ENCODE data around the gene PRKAG2. TPM values are rescaled to one million over a fixed set of nuclear protein-coding genes. Genes with fewer than 3 reads are reported as not detected.

Gene PRKAG2
- total RNA-seq, 3 donors from 2014 or later: 32.3 to 56.6 (median 34.4) TPM

DNA sequence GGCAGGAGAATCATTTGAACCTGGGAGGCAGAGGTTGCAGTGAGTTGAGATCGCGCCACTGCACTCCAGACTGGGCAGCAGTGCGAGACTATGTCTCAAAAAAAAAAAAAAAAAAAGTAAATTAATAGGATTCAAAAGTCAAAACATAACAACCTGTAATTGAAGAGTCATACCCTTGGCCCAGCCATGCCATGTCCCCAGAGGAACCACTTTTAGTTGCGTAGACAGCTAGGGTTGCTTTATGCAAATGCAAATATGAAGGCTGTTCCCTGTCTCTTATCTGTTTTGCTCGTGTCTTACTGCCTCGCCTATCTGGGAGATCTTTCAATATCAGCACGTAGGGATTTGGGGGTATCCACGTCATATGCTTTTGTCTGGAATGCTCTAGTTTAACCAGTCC is 73.1 kb downstream of the PRKAG2 start:
- no peak for DNase-seq (ENCODE audit: low spot score in 2 of 2)
- H3K4me1 ChIP-seq: no peaks in the 10 kb centered on the region
- intact Hi-C loops (cut with DNase I; ENCODE audit: low total_unique reads): no loop called here
- no peaks in the 10 kb centered on the region for H3K9me3 ChIP-seq
- no peak for TF ChIP-seq POLR2A (IDR thresholded peaks at IDR 0.05)
- TF ChIP-seq CTCF (IDR thresholded peaks at IDR 0.05): no peak
- no peak for TF ChIP-seq POLR2AphosphoS5 (IDR thresholded peaks at IDR 0.05)
- H3K27ac ChIP-seq: no peak overlapping the region
- no peaks in the 10 kb centered on the region for H3K27me3 ChIP-seq
- H3K36me3 ChIP-seq: no peaks in the 10 kb centered on the region
- H3K4me3 ChIP-seq: no peak overlapping the region

GRCh38 chr7:151802469-151802846 is 74.5 kb downstream of the PRKAG2 start:
- Histone ChIP-seq H3K27ac (no peak overlapping the region), H3K36me3 (no peaks in the 10 kb centered on the region), H3K27me3 (no peaks in the 10 kb centered on the region), H3K4me3 (no peak overlapping the region), H3K4me1 (peaks cover under 1 to 10% of the 10 kb centered on the region in 2 donors), H3K9me3 (no peaks in the 10 kb centered on the region)
- DNase-seq (ENCODE audit: low spot score in 2 of 2): no peak
- TF ChIP-seq POLR2AphosphoS5 (IDR thresholded peaks at IDR 0.05): no peak
- TF ChIP-seq POLR2A (IDR thresholded peaks at IDR 0.05): no peak
- no peak for TF ChIP-seq CTCF (IDR thresholded peaks at IDR 0.05)
- intact Hi-C loops (cut with DNase I; ENCODE audit: low total_unique reads): no loop called here

DNA sequence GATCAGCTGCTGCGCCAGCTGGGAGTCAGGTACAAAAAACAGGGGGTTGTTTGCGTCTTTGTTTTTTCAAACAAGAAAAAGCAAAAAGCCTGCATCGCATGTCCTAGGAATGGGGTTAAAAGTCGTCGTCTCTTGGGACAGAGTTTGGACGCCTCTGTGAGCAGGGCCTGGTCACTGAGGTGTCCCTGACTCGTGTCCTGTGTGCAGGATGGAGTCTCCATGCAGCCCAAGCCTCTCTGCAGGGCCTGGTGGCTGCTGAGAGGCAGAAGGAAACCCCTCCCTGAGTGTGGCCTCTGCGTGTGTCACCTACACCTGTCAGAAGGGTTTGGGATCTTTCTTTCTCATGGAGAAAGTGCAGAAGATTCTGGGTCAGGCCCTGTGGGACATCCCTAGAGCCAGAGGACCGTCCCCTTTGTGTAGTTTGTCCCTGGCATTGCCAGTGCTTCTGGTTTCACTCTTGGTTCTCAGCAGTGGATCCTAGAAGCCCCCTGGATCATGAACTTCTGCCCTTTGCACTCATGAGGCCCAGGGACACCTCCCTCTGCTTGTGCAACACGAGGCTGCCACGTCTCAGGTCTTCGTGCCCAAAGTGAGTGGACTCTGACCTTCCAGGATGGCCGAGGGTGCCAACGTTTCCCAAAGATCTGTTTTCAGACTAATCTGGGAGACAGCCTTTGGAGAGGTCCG is 75.0 kb downstream of the PRKAG2 start:
- no peaks in the 10 kb centered on the region for H3K27me3 ChIP-seq

GRCh38 chr7:151801291-151801690 is 75.6 kb downstream of the PRKAG2 start:
- intact Hi-C loops (cut with DNase I; ENCODE audit: low total_unique reads): no loop called here
- H3K27ac ChIP-seq: no peak overlapping the region
- no peak for TF ChIP-seq POLR2AphosphoS5 (IDR thresholded peaks at IDR 0.05)
- TF ChIP-seq CTCF (IDR thresholded peaks at IDR 0.05): no peak
- TF ChIP-seq POLR2A (IDR thresholded peaks at IDR 0.05): no peak
- no peak overlapping the region for H3K4me3 ChIP-seq
- H3K27me3 ChIP-seq: no peaks in the 10 kb centered on the region
- H3K9me3 ChIP-seq: no peaks in the 10 kb centered on the region
- peaks cover 4 to 13% of the 10 kb centered on the region in 2 donors for H3K4me1 ChIP-seq
- DNase-seq (ENCODE audit: low spot score in 2 of 2): no peak
- no peaks in the 10 kb centered on the region for H3K36me3 ChIP-seq

More for the DNA sequence above, 75.0 kb downstream of the PRKAG2 start:
- no peak overlapping the region for H3K4me3 ChIP-seq
- H3K36me3 ChIP-seq: no peaks in the 10 kb centered on the region
- H3K27ac ChIP-seq: no peak overlapping the region
- H3K4me1 ChIP-seq: peaks cover 4 to 13% of the 10 kb centered on the region in 2 donors
- TF ChIP-seq CTCF (IDR thresholded peaks at IDR 0.05): no peak
- no peak for TF ChIP-seq POLR2AphosphoS5 (IDR thresholded peaks at IDR 0.05)
- no peak for TF ChIP-seq POLR2A (IDR thresholded peaks at IDR 0.05)
- no peak for DNase-seq (ENCODE audit: low spot score in 2 of 2)
- H3K9me3 ChIP-seq: no peaks in the 10 kb centered on the region
- intact Hi-C loops (cut with DNase I; ENCODE audit: low total_unique reads): no loop called here

- H3K9me3 ChIP-seq: no peaks in the 10 kb centered on the region
- intact Hi-C loops (cut with DNase I; ENCODE audit: low total_unique reads): no loop called here
- DNase-seq (ENCODE audit: low spot score in 2 of 2): no peak
- H3K36me3 ChIP-seq: no peaks in the 10 kb centered on the region
- TF ChIP-seq POLR2AphosphoS5 (IDR thresholded peaks at IDR 0.05) (no peak), CTCF (IDR thresholded peaks at IDR 0.05) (no peak), POLR2A (IDR thresholded peaks at IDR 0.05) (no peak)
- H3K4me1 ChIP-seq: peaks cover 4 to 13% of the 10 kb centered on the region in 2 donors
- no peak overlapping the region for H3K27ac ChIP-seq
- H3K4me3 ChIP-seq: no peak overlapping the region
- no peaks in the 10 kb centered on the region for H3K27me3 ChIP-seq
Observed at GRCh38 chr7:151800861-151801260, 76.1 kb downstream of the PRKAG2 start.

All from breast epithelium (tissue), 4 donors.